Suppressor macrophage (primary cell): ENCODE results near the gene ADGRG4.
"Not testable (repeated sequence)": the region's sequence is repeated elsewhere in the genome, so short reads cannot be mapped to it uniquely, and the experiment has no call there.

Source experiments
- DNase-seq, 4 experiments: peaks; one replicate each; pipeline ENCODE4 v3.0.0-alpha.2; 2020 to 2022

The ADGRG4 gene

GRCh38 chrX:136390921-136391320 is 90.2 kb downstream of the ADGRG4 start:
- no peak for DNase-seq

GRCh38 chrX:136395271-136395670 is 94.5 kb downstream of the ADGRG4 start:
- no peak for DNase-seq

- DNase-seq: no peak
These were observed 96.2 kb downstream of the ADGRG4 start for GRCh38 chrX:136397001-136397400.

- no peak for DNase-seq
These were observed 104.4 kb downstream of the ADGRG4 start for GRCh38 chrX:136405126-136405525.

- DNase-seq: no peak
These were observed 117.0 kb downstream of the ADGRG4 start for GRCh38 chrX:136417806-136418205.

- DNase-seq: no peak
These were observed 120.6 kb downstream of the ADGRG4 start for GRCh38 chrX:136421338-136421737.

- no peak for DNase-seq
These were observed 123.0 kb downstream of the ADGRG4 start for GRCh38 chrX:136423724-136424123.

- DNase-seq: no peak
These were observed 125.2 kb downstream of the ADGRG4 start for GRCh38 chrX:136425996-136426395.

- DNase-seq: no peak
These were observed 130.9 kb downstream of the ADGRG4 start for GRCh38 chrX:136431625-136432024.

- no peak for DNase-seq
These were observed 137.0 kb downstream of the ADGRG4 start for GRCh38 chrX:136437774-136438173.

- no peak for DNase-seq
These were observed 137.4 kb downstream of the ADGRG4 start for GRCh38 chrX:136438192-136438591.

- DNase-seq: not testable (repeated sequence)
These were observed 144.9 kb downstream of the ADGRG4 start for GRCh38 chrX:136445674-136446073.

- no peak for DNase-seq
These were observed 145.4 kb downstream of the ADGRG4 start for GRCh38 chrX:136446208-136446607.

GRCh38 chrX:136447308-136447707 is 146.5 kb downstream of the ADGRG4 start:
- DNase-seq: no peak

GRCh38 chrX:136447968-136448367 is 147.2 kb downstream of the ADGRG4 start:
- DNase-seq: no peak

GRCh38 chrX:136450050-136450830 is 149.5 kb downstream of the ADGRG4 start:
- no peak for DNase-seq

- no peak for DNase-seq
These were observed 151.9 kb downstream of the ADGRG4 start for GRCh38 chrX:136452614-136453013.

GRCh38 chrX:136453114-136453513 is 152.4 kb downstream of the ADGRG4 start:
- DNase-seq: no peak

GRCh38 chrX:136453771-136454170 is 153.0 kb downstream of the ADGRG4 start:
- DNase-seq: no peak

- no peak for DNase-seq
These were observed 155.4 kb downstream of the ADGRG4 start for GRCh38 chrX:136456133-136456532.

- DNase-seq: no peak
These were observed 156.6 kb downstream of the ADGRG4 start for GRCh38 chrX:136457303-136457917.

- no peak for DNase-seq
These were observed 163.8 kb downstream of the ADGRG4 start for GRCh38 chrX:136464589-136464988.
